Panc1 (cell line): Measurements from ENCODE around the gene MBTPS2.
"Not testable (repeated sequence)": the region's sequence is repeated elsewhere in the genome, so short reads cannot be mapped to it uniquely, and the experiment has no call there.

Experiments
- POLR2AphosphoS5 ChIP-seq: IDR thresholded peaks from 2 replicates; pipeline ENCODE4 v1.6.1; 2012; ENCODE audit warnings: mild to moderate bottlenecking, low read depth, low read length, moderate library complexity
- SIN3A ChIP-seq: IDR thresholded peaks from 2 replicates; pipeline ENCODE4 v1.6.1; 2012; ENCODE audit warnings: low read depth, mild to moderate bottlenecking, low read length, moderate library complexity, borderline replicate concordance; ENCODE audit not compliant: insufficient read depth
- TCF7L2 ChIP-seq: IDR thresholded peaks from 2 replicates; pipeline ENCODE4 v1.6.1; 2011; ENCODE audit warnings: mild to moderate bottlenecking, low read depth, low read length, inconsistent platforms
- TF ChIP-seq, protein P1 (sequence below), 2 experiments: IDR thresholded peaks; 2 replicates each; pipeline ENCODE4 v1.6.1; 2011 to 2012; ENCODE audit warnings: low read depth in 2 of 2, control low read depth in 1 of 2, low read length in 1 of 2, mild to moderate bottlenecking in 1 of 2, moderate library complexity in 1 of 2; ENCODE audit not compliant: insufficient read depth in 1 of 2
- TF ChIP-seq, protein P2 (sequence below): fragments of 450-650 bp; IDR thresholded peaks from 2 replicates; pipeline ENCODE4 v1.5.1; 2017; ENCODE audit warnings: mild to moderate bottlenecking

DNA sequence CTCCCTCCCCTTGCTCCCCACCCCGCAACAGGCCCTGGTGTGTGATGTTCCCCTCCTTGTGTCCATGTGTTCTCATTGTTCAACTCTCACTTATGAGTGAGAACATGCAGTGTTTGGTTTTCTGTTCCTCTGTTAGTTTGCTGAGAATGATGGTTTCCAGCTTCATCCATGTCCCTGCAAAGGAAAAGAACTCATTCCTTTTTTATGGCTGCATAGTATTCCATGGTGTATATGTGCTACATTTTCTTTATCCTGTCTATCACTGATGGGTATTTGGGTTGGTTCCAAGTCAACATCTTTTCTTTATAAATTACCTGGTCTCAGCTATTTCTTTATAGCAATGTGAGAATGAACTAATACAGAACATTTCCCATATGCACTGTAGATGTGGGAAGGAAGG is 19.2 kb upstream of the MBTPS2 start:
- TF ChIP-seq, protein P1, sequence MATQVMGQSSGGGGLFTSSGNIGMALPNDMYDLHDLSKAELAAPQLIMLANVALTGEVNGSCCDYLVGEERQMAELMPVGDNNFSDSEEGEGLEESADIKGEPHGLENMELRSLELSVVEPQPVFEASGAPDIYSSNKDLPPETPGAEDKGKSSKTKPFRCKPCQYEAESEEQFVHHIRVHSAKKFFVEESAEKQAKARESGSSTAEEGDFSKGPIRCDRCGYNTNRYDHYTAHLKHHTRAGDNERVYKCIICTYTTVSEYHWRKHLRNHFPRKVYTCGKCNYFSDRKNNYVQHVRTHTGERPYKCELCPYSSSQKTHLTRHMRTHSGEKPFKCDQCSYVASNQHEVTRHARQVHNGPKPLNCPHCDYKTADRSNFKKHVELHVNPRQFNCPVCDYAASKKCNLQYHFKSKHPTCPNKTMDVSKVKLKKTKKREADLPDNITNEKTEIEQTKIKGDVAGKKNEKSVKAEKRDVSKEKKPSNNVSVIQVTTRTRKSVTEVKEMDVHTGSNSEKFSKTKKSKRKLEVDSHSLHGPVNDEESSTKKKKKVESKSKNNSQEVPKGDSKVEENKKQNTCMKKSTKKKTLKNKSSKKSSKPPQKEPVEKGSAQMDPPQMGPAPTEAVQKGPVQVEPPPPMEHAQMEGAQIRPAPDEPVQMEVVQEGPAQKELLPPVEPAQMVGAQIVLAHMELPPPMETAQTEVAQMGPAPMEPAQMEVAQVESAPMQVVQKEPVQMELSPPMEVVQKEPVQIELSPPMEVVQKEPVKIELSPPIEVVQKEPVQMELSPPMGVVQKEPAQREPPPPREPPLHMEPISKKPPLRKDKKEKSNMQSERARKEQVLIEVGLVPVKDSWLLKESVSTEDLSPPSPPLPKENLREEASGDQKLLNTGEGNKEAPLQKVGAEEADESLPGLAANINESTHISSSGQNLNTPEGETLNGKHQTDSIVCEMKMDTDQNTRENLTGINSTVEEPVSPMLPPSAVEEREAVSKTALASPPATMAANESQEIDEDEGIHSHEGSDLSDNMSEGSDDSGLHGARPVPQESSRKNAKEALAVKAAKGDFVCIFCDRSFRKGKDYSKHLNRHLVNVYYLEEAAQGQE (IDR thresholded peaks at IDR 0.05; ENCODE audit: insufficient read depth in 1 of 2, low read depth in 2 of 2, low read length in 1 of 2) = not testable (repeated sequence)
- TF ChIP-seq, protein P2, sequence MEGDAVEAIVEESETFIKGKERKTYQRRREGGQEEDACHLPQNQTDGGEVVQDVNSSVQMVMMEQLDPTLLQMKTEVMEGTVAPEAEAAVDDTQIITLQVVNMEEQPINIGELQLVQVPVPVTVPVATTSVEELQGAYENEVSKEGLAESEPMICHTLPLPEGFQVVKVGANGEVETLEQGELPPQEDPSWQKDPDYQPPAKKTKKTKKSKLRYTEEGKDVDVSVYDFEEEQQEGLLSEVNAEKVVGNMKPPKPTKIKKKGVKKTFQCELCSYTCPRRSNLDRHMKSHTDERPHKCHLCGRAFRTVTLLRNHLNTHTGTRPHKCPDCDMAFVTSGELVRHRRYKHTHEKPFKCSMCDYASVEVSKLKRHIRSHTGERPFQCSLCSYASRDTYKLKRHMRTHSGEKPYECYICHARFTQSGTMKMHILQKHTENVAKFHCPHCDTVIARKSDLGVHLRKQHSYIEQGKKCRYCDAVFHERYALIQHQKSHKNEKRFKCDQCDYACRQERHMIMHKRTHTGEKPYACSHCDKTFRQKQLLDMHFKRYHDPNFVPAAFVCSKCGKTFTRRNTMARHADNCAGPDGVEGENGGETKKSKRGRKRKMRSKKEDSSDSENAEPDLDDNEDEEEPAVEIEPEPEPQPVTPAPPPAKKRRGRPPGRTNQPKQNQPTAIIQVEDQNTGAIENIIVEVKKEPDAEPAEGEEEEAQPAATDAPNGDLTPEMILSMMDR = not testable (repeated sequence)
- TF ChIP-seq POLR2AphosphoS5, TCF7L2, SIN3A: not testable (repeated sequence)
